Right lobe of liver (tissue), 4 donors: ENCODE measurements around the gene KRTAP10-12.

Experiments used
- CTCF ChIP-seq, 4 donors: fragments of 200-600 bp in 3 of 4; fragments of 450-650 bp in 1 of 4; IDR thresholded peaks; one replicate each; pipeline versions ENCODE4 v1.5.1 to v1.8.0; 2016 to 2022; ENCODE audit warnings: antibody characterized with exemption in 4 of 4, mild to moderate bottlenecking in 2 of 4
- POLR2A ChIP-seq: fragments of 450-650 bp; IDR thresholded peaks from one replicate; pipeline ENCODE4 v1.6.1; 2017; ENCODE audit warnings: antibody characterized with exemption, mild to moderate bottlenecking
- donor health status: DM: no; HTN: no; CAD: no.
- donor health status: DM: no; HTN: no; CAD: no.
- donor health status: DM: no; HTN: yes; CAD: no.

GRCh38 chr21:44711327-44712202, 14.6 kb downstream of the KRTAP10-12 start, which contains the start of gene TSPEAR:
- no peak for TF ChIP-seq POLR2A
- TF ChIP-seq CTCF (IDR thresholded peaks at IDR 0.05), result no peak
